GM23338 (cell line): Measurements from ENCODE around the gene GTF2F1. TPM values are rescaled to one million over a fixed set of nuclear protein-coding genes. Genes with fewer than 3 reads are reported as not detected.

Experiments
- REST ChIP-seq: IDR thresholded peaks from one replicate; pipeline ENCODE4 v1.6.1; 2018; ENCODE audit warnings: antibody characterized with exemption; ENCODE audit not compliant: unreplicated experiment
- ZNF331 ChIP-seq: fragments of 250-450 bp; sonication (Bioruptor Pico); IDR thresholded peaks from 2 replicates; pipeline ENCODE4 v1.5.0; 2020; ENCODE audit warnings: low read depth, mild to moderate bottlenecking, moderate library complexity
- ZNF462 ChIP-seq: fragments of 250-450 bp; sonication (Bioruptor Pico); IDR thresholded peaks from 2 replicates; pipeline ENCODE4 v1.5.0; 2020; ENCODE audit warnings: mild to moderate bottlenecking, moderate library complexity
- polyA plus RNA-seq: library from polyadenylated mRNA; unstranded; fragments of >200 nt; fragmentation: Nextera tagmentation; extraction: Ambion mirVana; gene quantifications from 2 replicates; pipeline ENCODE4 v1.2.1, GENCODE V29; 2016
- total RNA-seq: library from RNA; depleted of rRNA; stranded (reverse); fragments of >200 nt; shearing (Covaris generic); gene quantifications from 2 replicates; pipeline ENCODE4 v1.2.3, GENCODE V29; 2014

Gene GTF2F1
- total and polyA plus RNA-seq, 2 experiments from 2014 or later, result 62.1 to 65.5 TPM

GRCh38 chr19:6375411-6376010 is 17.5 kb downstream of the GTF2F1 start, which contains the start of gene PSPN (continued):
- TF ChIP-seq ZNF462 (no peak), REST (no peak), ZNF331 (CRISPR knock-in tag) (no peak)
